ENCODE data around the gene HSPB9. TPM values are rescaled to one million over a fixed set of nuclear protein-coding genes. Genes with fewer than 3 reads are reported as not detected.

The HSPB9 gene
- total RNA-seq, 4 donors from 2014 or later: 0.14 TPM; not detected in 3

DNA sequence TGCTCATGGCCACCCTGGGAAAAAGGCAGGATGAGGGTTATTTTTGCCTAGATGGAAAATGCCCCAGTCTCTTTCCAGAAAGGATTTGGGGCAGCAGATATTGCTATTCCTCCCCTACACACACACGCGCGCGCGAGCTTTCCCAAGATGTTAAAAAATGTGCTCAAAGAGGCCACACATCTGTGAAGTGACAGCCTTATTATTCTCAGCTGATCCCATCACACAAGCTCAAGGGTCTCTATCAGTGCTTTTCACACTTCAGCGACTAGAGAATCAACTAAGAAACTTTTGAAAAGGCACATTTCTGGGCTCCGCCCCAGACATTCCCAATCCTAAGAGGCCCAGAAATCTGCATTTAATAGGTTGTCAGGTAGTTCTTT lies 37.9 kb downstream of the HSPB9 start:
- Histone ChIP-seq H3K36me3 (no peaks in the 10 kb centered on the region), H3K27ac (no peak overlapping the region), H3K4me3 (no peak overlapping the region), H3K27me3 (no peaks in the 10 kb centered on the region), H3K4me1 (peaks cover 0 to 1% (median 0%) of the 10 kb centered on the region in 4 donors), H3K9me3 (no peaks in the 10 kb centered on the region)
- TF ChIP-seq POLR2A (IDR thresholded peaks at IDR 0.05): no peak
- TF ChIP-seq EP300 (IDR thresholded peaks at IDR 0.05; ENCODE audit: low read depth): no peak
- no peak for TF ChIP-seq POLR2AphosphoS5 (IDR thresholded peaks at IDR 0.05)
- TF ChIP-seq, protein P1, sequence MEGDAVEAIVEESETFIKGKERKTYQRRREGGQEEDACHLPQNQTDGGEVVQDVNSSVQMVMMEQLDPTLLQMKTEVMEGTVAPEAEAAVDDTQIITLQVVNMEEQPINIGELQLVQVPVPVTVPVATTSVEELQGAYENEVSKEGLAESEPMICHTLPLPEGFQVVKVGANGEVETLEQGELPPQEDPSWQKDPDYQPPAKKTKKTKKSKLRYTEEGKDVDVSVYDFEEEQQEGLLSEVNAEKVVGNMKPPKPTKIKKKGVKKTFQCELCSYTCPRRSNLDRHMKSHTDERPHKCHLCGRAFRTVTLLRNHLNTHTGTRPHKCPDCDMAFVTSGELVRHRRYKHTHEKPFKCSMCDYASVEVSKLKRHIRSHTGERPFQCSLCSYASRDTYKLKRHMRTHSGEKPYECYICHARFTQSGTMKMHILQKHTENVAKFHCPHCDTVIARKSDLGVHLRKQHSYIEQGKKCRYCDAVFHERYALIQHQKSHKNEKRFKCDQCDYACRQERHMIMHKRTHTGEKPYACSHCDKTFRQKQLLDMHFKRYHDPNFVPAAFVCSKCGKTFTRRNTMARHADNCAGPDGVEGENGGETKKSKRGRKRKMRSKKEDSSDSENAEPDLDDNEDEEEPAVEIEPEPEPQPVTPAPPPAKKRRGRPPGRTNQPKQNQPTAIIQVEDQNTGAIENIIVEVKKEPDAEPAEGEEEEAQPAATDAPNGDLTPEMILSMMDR (IDR thresholded peaks at IDR 0.05): no peak
- in situ Hi-C loops (cut with MboI; ENCODE audit: low pct_ligation_motif_present in 1 of 4, low pct_unique_long_range_greater_than_20kb in 1 of 4, low sequenced_read_pairs in 3 of 4): no loop called here
- no peak for DNase-seq
- intact Hi-C loops (cut with DNase I; ENCODE audit: low total_unique reads): no loop called here
- WGBS, 2 donors (ENCODE audit: low coverage in 1 of 2): 90 to 95% methylated on average over 5 to 7 of the region's 7 CpGs

DNA sequence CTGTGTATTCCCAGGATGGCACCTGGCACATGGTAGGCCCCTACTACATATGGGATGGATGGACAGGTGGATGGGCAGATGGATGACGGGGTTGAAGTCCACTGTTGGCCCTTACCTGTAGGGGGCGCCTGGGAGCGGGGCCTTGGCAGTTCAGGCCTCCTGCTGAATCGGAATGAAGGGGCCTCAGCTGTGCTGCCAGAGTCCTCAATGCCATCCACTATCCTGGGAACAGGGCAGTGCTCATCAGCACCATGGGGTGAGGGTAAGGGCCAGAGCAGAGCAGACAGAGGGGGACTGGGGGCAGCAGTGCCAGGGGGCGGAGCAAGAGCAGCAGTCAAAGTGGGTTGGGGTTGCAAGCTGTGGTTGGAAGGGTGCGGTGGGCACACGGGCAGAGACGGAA lies 40.5 kb downstream of the HSPB9 start:
- TF ChIP-seq POLR2AphosphoS5 (IDR thresholded peaks at IDR 0.05): no peak
- TF ChIP-seq EP300 (IDR thresholded peaks at IDR 0.05; ENCODE audit: low read depth): no peak
- TF ChIP-seq POLR2A (IDR thresholded peaks at IDR 0.05): no peak
- TF ChIP-seq, protein P1 (IDR thresholded peaks at IDR 0.05): peak in 2 of 5 experiments; percentile 12 to 22
- intact Hi-C loops (cut with DNase I; ENCODE audit: low total_unique reads): no loop called here
- WGBS, 2 donors (ENCODE audit: low coverage in 1 of 2): 58 to 59% methylated on average over 8 of the region's 8 CpGs
- H3K9me3 ChIP-seq: no peaks in the 10 kb centered on the region
- H3K27me3 ChIP-seq: no peaks in the 10 kb centered on the region
- DNase-seq: peak; percentile 27
- no peaks in the 10 kb centered on the region for H3K36me3 ChIP-seq
- in situ Hi-C loops (cut with MboI; ENCODE audit: low pct_ligation_motif_present in 1 of 4, low pct_unique_long_range_greater_than_20kb in 1 of 4, low sequenced_read_pairs in 3 of 4): no loop called here
- no peak overlapping the region for H3K4me3 ChIP-seq
- no peak overlapping the region for H3K27ac ChIP-seq
- H3K4me1 ChIP-seq: no peaks in the 10 kb centered on the region

DNA sequence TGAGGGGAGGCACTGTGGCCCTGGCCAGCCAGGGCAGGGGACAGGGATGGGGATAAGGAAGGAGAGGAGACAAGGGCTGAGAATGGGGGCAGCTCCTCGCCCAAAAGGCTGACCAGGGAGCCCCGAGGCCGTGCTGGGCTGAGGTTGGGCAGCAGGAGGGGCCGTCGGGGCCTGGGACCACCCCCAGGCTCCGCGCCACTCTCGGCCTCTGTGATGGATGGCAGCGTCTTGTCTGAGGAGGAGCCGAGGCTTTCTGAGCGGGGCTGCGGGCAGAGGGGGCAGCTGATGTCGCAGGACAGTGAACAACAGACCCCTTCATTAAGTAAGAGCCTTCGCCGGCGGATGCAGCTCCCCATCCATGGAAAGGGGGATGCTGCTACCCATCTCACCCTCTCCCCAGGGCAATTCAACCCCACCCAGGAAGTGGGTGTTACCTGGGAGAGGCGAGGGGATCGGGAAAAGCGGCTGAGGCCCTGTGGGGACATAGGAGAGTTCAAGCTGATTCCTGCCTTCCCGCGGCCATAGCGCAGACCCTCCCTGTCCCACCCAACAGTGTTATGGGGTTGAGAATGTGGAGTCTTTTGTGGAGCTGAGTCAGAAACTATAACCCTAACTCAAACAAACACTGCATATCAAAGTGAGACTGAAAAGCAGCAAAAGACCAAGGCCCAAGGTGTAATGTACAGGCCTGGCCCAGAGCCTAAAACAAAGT lies 41.2 kb downstream of the HSPB9 start:
- no peaks in the 10 kb centered on the region for H3K4me1 ChIP-seq
- H3K9me3 ChIP-seq: no peaks in the 10 kb centered on the region
- intact Hi-C loops (cut with DNase I; ENCODE audit: low total_unique reads) (no loop called here), in situ Hi-C loops (cut with MboI; ENCODE audit: low pct_ligation_motif_present in 1 of 4, low pct_unique_long_range_greater_than_20kb in 1 of 4, low sequenced_read_pairs in 3 of 4) (no loop called here)
- H3K36me3 ChIP-seq: no peaks in the 10 kb centered on the region
- TF ChIP-seq POLR2AphosphoS5 (IDR thresholded peaks at IDR 0.05) (no peak), POLR2A (IDR thresholded peaks at IDR 0.05) (no peak), EP300 (IDR thresholded peaks at IDR 0.05; ENCODE audit: low read depth) (no peak)
- TF ChIP-seq, protein P1 (IDR thresholded peaks at IDR 0.05): no peak
- no peak overlapping the region for H3K4me3 ChIP-seq
- DNase-seq: no peak
- no peaks in the 10 kb centered on the region for H3K27me3 ChIP-seq
- 56 to 71% methylated on average over 5 to 21 of the region's 22 CpGs for WGBS, 2 donors (ENCODE audit: low coverage in 1 of 2)
- no peak overlapping the region for H3K27ac ChIP-seq

DNA sequence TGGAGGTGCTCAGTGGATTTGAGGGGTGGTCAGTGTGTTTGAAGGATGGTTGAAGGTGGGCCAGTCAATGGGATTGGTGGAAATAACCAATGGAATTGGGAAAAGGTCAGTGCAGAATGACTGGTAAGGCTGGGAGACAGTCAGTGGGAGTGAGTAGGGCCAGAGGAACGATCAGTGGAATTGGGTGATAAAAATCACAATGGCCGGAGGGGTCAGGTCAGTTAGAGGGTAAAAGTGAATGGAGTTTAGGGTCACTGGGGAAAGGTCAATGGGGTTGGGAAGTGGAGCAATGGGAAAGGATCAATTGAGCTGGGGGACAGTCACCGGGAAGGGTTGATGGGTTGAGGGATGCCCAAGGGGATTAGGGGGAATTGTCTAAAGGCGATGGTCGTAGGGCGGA lies 43.1 kb downstream of the HSPB9 start:
- Histone ChIP-seq H3K27ac (no peak overlapping the region), H3K4me3 (no peak overlapping the region), H3K4me1 (no peaks in the 10 kb centered on the region), H3K36me3 (no peaks in the 10 kb centered on the region), H3K9me3 (no peaks in the 10 kb centered on the region), H3K27me3 (no peaks in the 10 kb centered on the region)
- no peak for TF ChIP-seq POLR2A (IDR thresholded peaks at IDR 0.05)
- TF ChIP-seq EP300 (IDR thresholded peaks at IDR 0.05; ENCODE audit: low read depth): no peak
- TF ChIP-seq, protein P1 (IDR thresholded peaks at IDR 0.05): no peak
- no peak for TF ChIP-seq POLR2AphosphoS5 (IDR thresholded peaks at IDR 0.05)
- no peak for DNase-seq
- WGBS, 2 donors (ENCODE audit: low coverage in 1 of 2): 92 to 96% methylated on average over 6 of the region's 6 CpGs
- intact Hi-C loops (cut with DNase I; ENCODE audit: low total_unique reads) (no loop called here), in situ Hi-C loops (cut with MboI; ENCODE audit: low pct_ligation_motif_present in 1 of 4, low pct_unique_long_range_greater_than_20kb in 1 of 4, low sequenced_read_pairs in 3 of 4) (no loop called here)

All from transverse colon (tissue), 4 donors.